Renal pelvis (tissue), 4 donors: ENCODE data around the gene HIVEP1. TPM values are rescaled to one million over a fixed set of nuclear protein-coding genes. Genes with fewer than 3 reads are reported as not detected.

Source experiments
- DNase-seq: peaks from one replicate; pipeline ENCODE4 v3.0.0-alpha.2; 2013
- polyA plus RNA-seq, 3 donors: library from polyadenylated mRNA; unstranded; fragments of 120-200 nt; gene quantifications; one replicate each; pipeline ENCODE4 v1.2.1, GENCODE V29; 2013; ENCODE audit not compliant: insufficient read length in 3 of 3

Gene HIVEP1
- polyA plus RNA-seq, 3 donors, result 23.2 to 25.0 (median 23.9) TPM

DNA sequence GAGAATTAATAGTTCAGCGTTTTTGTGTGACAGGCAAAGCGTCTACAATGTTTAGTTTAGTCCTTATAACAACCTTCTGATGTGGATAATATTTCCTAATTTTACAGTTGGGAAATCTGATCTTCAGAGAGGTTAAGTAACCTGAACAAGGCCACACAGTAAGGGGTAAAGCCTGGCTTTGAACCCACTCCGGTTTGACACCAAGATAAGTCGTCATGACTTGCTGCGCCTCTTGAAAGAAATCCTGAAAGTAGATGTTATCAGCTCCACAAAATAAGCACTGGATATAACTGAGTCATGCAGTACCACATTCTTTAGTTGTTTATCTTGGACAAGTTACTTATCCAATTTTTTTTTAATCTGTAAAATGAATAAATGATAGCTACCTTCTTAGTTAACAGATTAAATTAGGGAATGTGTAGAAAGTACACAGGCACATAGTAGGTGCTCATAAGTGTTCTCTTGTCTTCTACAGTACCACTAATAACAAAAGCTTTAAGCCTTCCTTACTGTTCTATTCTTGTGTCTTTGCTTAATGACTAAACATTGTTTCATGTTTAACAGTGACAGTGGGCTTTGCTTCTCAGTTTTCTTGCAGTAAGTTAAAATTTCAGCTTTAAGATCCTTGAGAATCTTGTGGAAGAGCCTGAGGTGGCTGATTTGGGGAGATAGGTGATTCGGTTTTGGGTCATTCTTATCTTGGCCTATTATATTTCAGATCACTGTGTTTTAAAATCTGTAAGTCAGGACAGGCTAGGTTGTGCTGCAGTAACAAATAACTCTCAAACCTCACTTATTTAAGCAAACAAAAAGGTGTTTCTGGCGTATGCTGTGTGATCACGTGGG, 2.1 kb downstream of the HIVEP1 start:
- no peak for DNase-seq

DNA sequence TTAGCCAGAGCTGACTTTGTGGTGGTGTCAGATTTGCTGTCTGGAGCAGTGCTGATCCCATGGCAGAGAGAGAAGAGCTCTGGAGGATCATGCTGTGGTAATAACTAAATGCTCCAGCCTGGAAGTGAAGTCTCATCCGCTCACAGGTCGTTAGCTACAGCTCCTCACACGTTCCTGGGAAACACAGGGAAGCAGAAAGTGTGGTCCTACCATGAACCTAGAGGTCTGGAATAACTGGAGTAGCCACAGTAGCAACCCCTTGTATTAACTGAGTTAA, 2.7 kb downstream of the HIVEP1 start:
- DNase-seq, result no peak

DNA sequence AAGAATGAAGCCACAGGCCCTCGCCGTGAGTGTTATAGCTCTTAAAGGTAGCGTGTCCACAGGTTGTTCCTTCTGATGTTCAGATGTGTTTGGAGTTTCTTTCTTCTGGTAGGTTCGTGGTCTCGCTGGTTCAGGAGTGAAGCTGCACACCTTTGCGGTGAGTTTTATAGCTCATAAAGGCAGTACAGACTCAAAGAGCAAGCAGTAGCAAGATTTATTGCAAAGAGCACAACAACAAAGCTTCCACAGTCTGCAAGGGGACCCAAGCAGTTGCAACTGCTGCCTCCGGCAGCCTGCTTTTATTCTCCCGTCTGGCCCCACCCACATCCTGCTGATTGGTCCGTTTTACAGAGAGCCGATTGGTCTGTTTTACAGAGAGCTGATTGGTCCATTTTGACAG, 5.2 kb downstream of the HIVEP1 start:
- DNase-seq, result no peak

DNA sequence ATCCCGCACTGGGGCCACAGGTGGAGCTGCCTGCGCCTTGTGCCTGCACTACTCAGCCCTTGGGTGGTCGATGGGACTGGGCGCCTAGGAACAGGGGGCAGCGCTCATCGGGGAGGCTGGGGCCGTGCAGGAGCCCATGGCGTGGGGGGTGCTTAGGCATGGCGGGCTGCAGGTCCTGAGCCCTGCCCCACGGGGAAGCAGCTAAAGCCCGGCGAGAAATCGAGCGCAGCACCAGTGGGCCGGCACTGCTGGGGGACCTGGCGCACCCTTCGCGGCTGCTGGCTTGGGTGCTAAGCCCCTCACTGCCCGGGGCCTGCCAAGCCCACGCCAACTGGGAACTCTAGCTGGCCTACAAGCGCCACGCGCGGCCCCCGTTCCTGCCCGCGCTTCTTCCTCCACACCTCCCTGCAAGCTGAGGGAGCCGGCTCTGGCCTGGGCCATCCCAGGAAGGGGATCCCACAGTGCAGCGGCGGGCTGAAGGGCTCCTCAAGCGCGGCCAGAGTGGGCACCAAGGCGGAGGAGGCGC, 5.8 kb downstream of the HIVEP1 start:
- no peak for DNase-seq

DNA sequence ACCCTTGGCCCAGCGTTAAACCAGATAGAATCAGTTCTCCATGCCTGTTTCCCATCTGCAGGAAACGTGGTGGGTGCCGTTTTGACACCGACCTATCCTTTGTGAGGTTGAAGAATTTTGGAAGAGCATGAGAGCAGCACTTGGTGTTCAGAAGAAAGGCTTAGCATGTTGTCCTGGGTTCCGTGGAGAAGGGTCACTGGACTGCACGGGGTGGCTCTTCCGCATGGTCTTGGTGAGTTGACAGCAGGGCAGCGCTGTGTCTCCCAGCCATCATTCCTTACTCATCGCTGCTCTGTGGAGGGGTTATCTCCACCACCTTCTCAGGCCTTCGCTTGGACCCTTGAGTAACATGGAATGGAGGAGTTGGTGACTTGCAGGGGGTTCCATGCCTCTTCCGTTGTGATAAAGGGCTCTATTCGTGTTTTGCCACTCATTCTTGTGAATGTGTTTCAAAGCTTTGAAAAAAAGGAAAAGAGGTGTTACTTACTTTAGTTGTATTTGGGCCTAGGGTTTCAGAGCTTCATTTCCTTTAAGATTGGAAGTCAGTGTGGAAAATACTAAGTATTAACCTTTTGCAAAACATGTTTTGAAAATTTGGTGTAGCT, 8.2 kb downstream of the HIVEP1 start:
- DNase-seq, result no peak

DNA sequence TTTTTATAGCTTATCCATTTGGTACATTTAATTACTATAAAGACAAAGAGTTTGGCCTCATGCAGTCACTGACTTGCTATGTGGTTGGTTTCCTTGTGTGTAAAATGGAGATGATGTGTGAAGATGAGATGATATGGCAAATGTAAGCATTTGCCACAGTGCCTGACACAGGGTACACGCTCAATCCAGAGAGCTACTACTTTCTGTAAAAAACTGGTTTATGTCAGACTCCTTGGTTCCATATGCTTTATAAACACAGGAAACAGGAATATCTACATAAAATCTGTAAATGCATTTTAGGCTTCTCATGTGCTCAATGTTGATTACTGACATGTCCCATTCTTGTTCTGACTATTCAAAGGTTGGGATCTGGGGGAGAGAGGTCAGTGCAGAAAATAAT, 10.4 kb downstream of the HIVEP1 start:
- DNase-seq, result no peak

DNA sequence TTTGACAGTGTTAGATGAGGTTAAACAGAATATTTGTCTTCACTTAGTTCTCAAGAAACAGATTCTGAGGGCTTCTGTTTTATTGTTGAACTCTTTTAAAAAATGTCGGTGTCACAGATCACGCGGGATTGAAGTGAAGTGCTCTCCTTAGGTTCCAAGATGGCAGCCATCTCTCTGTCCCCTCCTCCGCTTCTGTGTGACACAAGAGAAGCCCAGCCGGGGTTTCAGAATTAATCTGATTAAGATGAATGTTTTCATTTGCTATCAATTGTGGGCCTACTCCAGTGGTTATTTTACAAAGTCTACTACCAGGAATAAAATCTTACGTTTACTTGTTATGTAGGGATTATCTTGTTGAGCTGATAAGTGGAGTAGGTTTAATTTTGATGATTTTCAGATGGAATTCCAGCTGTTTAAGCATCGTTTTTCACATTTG, 10.9 kb downstream of the HIVEP1 start:
- DNase-seq, result no peak

DNA sequence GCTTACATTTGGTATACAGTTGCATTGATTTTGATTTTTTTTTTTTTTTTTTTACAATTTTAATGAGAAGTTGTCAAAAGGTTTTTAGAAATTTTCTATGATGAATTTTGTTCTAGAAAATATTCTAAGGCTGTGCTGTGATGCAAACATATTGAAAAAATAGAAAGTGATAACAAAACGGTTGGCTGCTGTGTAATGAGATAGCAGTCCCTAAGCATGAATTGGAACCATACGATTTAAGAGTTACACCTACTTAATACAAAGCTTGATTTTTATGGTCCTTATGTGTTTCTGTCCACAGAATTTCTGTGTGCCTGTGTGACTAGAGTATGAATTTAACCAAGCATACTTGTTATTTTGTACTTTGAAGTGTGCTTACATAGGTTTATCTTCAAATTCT, 12.1 kb downstream of the HIVEP1 start:
- DNase-seq, result no peak

DNA sequence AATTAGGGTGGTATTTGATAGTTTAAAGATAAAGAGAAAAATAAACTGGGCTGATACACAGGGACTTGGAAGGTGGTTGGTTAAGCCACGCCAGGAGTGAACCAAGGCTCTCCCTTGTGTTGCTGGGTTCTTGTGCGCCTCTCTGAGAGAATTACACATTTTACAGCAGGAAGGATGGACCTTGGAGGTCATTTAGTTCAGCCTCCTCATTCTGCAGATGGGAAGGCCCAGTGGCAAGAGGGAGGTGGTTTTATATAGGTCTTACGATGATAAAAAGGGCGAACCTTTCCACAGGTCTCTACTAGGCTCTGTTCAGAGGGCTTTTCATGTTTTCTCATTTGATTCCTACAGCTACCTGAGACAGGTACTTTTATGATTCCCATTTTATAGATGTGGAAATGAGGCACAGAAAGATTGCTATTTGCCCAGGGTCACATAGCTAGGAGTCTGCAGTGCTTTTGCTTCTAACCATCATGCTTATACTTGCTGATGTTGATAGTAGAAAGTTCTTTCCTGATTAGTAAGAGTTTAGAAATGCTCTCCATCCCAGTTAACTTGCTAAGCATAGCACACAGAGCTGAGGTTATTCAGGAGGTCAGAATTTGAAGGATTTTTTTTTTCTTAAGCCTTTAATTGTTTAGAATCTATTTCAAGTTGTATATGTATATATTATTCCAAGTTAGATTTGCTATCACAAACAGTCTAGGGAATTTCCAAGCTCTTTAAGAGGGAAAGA, 12.8 kb downstream of the HIVEP1 start:
- no peak for DNase-seq

DNA sequence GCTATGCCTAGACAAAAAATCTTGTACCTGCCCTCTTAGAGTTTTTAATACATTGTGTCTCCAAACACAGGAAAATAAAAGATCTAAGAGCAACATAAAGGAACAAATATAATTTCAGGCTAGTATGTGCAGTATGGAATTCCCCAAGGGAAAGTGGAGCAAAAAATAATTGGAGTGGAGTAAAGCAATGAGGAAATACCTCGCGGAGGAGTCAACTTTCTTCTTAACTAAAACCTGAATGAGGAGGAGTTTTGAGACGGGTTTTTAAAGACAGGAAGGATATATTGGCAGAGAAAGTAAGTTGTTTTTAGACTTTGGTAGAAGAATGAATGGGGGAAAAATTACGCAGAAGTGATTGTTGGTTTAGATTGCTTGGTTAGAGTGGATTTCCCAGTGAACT, 14.0 kb downstream of the HIVEP1 start:
- no peak for DNase-seq

DNA sequence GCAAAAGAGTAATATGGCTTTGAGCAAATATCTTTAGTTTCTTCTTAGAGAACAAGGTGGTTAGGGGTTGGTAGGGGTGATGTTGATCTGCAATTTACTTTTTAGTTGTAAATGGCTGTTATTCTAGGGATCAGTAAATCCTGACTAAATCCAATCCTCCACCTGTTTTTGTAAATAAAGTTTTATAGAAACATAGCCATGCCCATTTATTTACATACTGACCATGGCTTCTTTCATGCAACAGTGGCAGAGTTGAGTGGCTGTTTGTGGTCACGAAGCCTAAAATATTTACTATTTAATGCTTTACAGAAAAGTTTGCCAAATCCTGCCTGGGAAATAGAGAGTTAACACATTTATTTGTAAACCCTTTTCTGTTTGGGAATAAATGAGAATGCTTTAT, 14.7 kb downstream of the HIVEP1 start:
- no peak for DNase-seq

DNA sequence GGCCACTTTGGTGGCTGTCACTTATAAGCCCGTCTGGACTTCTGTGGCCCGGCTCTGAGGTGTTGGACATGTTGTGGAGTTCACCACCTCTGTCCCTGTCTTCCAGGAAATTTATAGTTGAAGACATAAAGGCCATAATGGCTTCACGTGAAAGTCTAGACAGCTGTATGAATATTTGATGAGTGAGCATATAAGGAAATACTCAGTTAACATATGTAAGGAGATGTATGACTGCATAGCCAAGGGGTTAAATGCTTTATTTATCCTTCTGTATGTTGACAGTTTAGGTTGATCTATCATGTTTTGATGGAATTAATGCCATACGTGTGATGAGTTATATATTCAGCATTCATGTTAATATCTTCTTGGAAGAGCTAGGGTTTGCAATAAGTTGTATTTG, 16.1 kb downstream of the HIVEP1 start:
- DNase-seq, result no peak

DNA sequence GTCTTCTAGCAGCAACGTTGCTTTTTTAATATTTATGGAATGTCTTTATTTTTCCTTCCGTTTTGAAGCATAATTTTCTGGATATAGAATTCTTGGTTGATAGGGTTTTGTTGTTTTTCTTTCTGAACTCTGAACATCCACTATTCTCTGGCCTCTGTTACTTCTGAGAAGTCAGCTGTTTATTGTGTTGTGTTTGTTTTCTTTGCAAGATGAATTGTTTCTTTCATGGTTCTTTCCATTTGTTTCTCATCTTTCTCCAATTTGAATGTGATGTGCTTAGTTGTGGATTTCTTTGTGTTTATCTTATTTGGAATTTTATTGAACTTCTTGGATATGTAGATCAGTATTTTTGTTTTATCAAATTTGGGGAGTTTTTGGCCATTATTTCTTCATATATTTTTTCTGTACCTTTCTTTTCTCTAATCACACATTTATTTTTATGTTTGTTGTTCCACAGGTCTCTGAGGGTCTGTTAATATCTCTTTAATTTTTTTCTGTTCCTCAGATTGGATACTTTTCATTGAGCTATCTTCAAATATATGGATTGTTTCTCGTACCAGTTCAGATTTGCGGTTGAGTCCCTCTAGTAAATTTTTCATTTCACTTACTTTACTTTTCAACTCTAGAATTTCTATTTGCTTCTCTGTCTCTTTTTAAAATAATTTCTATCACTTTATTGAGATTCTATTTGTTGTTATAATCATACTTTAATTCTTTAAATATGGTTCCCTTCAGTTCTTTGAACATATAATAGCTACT, 18.0 kb downstream of the HIVEP1 start:
- no peak for DNase-seq

DNA sequence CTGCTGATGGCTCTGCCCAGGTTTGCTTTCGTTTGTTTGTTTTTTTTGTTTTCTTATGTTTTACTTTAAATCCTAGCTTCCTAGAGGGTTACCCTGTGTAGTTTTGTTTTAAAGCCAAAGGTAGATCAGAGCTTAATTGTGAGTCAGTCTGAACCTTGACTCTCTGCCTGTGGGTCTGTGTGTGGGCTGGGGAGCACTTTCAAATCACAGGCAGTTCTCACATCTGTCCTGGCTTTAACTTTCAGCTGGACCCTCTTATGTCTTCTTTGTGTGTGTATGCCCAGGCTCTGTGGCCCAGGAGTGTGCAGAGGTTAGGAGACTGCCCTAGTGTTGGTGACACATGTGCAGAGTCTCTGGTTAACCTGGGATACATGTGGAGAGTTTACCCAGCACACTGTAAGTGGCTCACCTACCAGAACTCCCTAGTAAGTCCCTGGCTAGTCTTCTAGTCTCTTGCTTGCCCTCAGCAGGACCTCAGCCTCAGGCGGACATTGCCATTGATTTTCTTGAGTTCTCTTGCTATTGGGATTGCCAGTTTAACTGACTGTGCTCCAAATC, 19.0 kb downstream of the HIVEP1 start:
- DNase-seq, result no peak

DNA sequence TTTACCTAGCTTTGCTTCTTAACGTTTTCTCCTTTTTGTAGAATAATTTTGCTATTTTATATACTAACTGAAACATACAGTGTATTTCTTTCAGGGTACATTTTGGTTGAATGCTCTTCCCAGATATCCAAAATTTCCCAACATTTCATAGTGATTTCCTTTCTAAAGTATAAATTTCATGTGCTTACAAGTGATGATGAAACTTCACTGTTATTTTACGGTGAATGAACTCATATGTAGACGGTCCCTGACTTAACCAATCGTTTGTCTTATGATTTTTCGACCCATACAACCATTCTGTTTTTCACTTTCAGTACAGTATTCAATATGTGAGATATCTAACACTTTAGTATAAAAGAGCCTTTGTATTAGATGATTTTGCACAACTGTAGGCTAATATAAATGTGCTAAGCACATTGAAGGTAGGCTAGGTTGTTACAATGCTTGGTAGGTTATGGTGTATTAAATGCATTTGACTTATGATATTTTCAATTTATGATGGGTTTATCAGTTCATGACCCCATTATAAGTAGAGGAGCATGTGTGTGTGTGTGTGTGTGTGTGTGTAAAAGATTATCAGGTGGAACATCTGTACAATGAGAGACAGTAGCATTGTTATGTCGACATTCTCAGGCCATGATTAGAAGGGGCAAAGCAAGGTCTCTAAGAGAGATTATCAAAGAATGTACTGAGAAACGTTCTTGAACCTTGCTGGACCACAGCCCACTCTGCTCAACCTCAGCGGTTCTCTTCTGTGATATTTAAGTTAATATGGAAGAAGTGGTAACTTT, 20.9 kb downstream of the HIVEP1 start:
- DNase-seq, result no peak

DNA sequence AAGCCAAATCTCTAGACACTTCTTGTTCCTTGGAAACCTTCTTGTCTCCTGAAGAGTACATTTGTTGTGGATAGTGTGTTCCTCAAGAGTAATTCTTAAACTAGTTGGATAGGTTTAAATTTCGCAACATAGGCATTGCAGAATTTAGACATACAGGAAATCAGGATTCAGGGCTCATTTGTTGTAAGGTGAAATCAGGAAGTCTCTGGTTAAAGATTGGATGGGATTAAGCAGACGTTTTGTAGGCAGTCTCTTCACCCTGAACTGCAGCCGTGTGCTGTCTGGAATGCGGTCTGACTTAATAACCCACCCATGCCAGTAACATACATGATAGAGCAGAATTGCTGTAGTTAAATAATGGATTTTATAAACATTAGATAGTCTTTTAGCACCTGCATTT, 21.7 kb downstream of the HIVEP1 start:
- no peak for DNase-seq

DNA sequence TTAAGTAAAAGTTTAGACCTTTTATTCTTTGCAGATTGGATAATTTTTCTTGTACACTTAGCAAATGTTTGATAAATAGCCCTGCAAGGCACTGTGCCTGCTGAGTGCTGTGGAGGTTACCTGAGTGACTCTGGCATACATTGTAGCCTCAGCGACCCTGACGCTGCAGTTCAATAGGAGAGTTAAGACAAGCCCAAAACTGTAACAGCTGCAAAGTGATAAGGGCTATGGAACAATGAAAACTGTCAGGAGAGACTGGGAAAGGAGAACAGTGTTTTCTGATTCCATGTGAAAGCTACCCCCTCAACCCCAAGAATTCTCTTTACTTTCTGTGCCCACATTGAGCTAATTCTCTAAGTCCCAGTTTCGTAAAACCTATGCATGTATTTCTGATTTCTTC, 22.2 kb downstream of the HIVEP1 start:
- no peak for DNase-seq

DNA sequence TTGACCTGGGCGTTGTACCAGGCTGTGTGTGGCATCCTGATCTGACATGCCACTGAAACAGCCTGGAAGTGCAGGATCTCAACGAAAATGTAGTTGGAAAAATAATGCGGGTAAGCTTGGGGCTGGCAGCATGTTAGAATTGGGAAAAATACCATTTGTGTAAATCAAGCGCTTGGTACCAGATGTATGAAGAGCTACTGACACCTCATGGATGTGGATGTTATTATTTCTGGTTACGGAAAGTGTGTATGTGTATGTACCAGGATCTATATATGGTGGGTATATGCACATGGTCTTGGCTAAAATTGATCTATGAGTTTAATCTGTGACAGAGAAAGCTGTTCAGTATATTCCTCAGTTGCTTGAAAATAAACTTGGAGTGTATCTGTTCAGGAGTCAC, 22.7 kb downstream of the HIVEP1 start:
- no peak for DNase-seq

DNA sequence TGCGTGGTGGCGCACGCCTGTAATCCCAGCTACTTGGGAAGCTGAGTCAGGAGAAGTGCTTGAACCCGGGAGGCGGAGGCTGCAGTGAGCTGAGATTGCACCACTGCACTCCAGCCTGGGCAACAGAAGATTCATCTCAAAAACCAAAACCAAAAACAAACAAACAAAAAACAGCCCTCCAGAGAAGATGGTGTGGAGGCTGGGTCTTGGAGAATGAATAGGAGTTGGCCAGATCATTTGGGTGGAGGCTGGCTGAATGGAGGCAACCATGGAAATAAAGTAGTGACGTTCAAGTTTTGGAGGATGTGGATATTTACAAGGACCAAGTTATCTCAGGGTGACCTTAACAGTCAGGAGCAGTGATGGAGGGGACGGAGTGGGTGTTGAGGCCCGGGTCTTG, 24.7 kb downstream of the HIVEP1 start:
- no peak for DNase-seq

DNA sequence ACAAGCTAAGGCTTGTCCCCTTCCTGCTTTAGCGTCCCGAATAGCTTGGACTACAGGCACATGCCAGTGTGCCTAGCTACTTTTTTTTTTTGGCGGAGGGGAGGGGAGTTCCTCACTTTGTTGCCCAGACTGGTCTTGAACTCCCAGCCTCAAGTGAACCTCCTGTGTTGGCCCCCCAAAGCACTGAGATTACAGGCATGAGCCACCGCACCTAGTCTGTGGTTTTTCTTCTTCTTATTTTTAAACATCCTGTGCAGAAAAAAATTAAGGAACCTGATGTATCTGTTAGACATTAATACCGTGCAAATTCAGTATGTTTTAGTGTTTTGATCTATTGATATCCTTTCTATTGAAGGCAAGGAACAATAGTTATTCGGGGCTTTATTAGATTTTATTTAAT, 25.7 kb downstream of the HIVEP1 start:
- no peak for DNase-seq
